GM13977 (cell line): ENCODE results near the gene POFUT1.

Experiments used
- DNase-seq: peaks from one replicate; pipeline ENCODE4 v3.0.0; 2012; ENCODE audit warnings: low spot score
- CTCF ChIP-seq: IDR thresholded peaks from 2 replicates; pipeline ENCODE4 v1.5.1; 2012; ENCODE audit warnings: mild to moderate bottlenecking, control low read depth; ENCODE audit not compliant: insufficient read depth; ENCODE audit errors: extremely low read depth, missing control alignments
- in situ Hi-C: fragments of 300-500 bp; cut with MboI; formaldehyde crosslinking; loops from one replicate; pipeline ENCODE4 v1.12.0; 2022; ENCODE audit warnings: low sequenced_read_pairs, low pct_unique_long_range_greater_than_20kb, mixed read lengths, inconsistent platforms; ENCODE audit not compliant: unreplicated experiment

POFUT1 gene

GRCh38 chr20:32207626-32208498 lies at the start of gene POFUT1, which contains the start of gene PLAGL2:
Gene POFUT1 (plus strand): TSS chr20:32207880. CDS start chr20:32207942, 62 bp downstream.
Gene PLAGL2 (minus strand): TSS chr20:32207743. CDS start chr20:32202178, 5,565 bp downstream.
- in situ Hi-C loops: no loop called here
- peak; percentile 100 for DNase-seq
- peak; percentile 41 for TF ChIP-seq CTCF

- TF ChIP-seq CTCF: no peak
- no peak for DNase-seq
- in situ Hi-C loops: no loop called here
Observed at GRCh38 chr20:32158351-32158750, 49.3 kb upstream of the POFUT1 start.

- no peak for TF ChIP-seq CTCF
- in situ Hi-C loops: no loop called here
- DNase-seq: no peak
Observed at GRCh38 chr20:32158943-32159660, 48.6 kb upstream of the POFUT1 start.

- in situ Hi-C loops: no loop called here
- TF ChIP-seq CTCF: no peak
- DNase-seq: no peak
Observed at GRCh38 chr20:32159766-32160221, 47.9 kb upstream of the POFUT1 start.

GRCh38 chr20:32160341-32160740 lies 47.3 kb upstream of the POFUT1 start:
- no peak for DNase-seq
- no peak for TF ChIP-seq CTCF
- in situ Hi-C loops: no loop called here

GRCh38 chr20:32162351-32162750 lies 45.3 kb upstream of the POFUT1 start:
- TF ChIP-seq CTCF: no peak
- no peak for DNase-seq
- in situ Hi-C loops: no loop called here
